HG03039 (cell line): ENCODE results near the gene VPS8.

Source experiments
- ATAC-seq: cut with Tn5 transposase; IDR thresholded peaks from one replicate; pipeline ENCODE4 v1.9.1; 2021; ENCODE audit warnings: mild to moderate bottlenecking, moderate library complexity; ENCODE audit not compliant: unreplicated experiment

VPS8 gene, protein sequence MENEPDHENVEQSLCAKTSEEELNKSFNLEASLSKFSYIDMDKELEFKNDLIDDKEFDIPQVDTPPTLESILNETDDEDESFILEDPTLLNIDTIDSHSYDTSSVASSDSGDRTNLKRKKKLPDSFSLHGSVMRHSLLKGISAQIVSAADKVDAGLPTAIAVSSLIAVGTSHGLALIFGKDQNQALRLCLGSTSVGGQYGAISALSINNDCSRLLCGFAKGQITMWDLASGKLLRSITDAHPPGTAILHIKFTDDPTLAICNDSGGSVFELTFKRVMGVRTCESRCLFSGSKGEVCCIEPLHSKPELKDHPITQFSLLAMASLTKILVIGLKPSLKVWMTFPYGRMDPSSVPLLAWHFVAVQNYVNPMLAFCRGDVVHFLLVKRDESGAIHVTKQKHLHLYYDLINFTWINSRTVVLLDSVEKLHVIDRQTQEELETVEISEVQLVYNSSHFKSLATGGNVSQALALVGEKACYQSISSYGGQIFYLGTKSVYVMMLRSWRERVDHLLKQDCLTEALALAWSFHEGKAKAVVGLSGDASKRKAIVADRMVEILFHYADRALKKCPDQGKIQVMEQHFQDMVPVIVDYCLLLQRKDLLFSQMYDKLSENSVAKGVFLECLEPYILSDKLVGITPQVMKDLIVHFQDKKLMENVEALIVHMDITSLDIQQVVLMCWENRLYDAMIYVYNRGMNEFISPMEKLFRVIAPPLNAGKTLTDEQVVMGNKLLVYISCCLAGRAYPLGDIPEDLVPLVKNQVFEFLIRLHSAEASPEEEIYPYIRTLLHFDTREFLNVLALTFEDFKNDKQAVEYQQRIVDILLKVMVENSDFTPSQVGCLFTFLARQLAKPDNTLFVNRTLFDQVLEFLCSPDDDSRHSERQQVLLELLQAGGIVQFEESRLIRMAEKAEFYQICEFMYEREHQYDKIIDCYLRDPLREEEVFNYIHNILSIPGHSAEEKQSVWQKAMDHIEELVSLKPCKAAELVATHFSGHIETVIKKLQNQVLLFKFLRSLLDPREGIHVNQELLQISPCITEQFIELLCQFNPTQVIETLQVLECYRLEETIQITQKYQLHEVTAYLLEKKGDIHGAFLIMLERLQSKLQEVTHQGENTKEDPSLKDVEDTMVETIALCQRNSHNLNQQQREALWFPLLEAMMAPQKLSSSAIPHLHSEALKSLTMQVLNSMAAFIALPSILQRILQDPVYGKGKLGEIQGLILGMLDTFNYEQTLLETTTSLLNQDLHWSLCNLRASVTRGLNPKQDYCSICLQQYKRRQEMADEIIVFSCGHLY (N-terminal part only)

DNA sequence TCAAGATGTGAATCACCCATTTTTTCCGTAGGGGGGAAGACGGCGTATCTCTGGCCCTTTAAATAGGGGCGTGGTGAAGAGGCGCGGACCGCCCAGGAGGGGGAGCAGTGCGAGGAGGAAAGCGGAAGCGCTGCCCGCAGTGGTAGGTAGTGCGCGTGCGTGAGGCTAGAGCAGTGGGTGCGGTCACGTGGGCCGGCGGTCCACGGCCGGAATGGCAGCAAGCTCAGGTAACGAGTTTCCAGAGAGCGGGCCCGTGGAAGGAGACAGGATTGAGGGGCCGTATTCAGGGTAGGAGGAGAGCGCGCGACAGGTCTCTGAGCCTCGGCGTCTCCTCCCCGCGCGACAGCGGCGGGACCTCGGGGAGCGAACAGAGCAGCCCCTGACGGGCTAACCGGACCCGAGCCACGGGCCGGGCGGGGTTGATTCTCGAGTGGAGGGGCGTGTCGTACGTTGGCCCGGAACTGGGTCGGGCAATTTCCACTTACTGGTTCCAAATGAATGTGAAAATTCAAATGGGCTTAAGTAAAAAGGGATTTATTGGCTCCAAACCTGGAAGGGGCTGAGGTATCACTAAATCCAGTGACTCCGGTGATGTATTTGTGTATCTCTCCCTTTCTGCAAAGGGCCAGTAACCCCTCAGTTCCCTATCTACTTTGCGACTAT, at the start of gene VPS8:
Gene VPS8, plus strand, starts transcription at position 168 of the 663 bp plus-strand sequence. CDS start 12,467 bp downstream, outside the sequence.
- ATAC-seq, result peak; percentile 85

DNA sequence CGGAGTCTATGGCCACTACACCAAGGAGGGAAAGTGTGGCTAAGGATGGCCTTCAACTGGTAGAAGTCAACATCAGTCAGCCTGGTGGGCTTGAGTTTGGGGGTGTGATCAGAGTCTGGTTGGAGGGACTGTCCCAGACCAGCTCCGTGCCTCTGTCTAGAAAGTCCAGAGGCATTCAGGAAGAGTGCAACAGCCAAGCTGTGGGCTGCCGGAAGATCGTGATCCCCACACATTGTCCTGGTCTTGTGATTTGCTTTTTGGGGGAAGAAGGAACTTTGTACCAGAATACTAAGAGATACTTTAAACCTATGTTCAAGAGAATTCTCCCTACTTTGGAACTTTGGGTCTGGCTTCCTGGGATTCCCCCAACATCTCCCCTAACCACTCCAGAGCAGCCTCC, 47.8 kb upstream of the VPS8 start:
- no peak for ATAC-seq

DNA sequence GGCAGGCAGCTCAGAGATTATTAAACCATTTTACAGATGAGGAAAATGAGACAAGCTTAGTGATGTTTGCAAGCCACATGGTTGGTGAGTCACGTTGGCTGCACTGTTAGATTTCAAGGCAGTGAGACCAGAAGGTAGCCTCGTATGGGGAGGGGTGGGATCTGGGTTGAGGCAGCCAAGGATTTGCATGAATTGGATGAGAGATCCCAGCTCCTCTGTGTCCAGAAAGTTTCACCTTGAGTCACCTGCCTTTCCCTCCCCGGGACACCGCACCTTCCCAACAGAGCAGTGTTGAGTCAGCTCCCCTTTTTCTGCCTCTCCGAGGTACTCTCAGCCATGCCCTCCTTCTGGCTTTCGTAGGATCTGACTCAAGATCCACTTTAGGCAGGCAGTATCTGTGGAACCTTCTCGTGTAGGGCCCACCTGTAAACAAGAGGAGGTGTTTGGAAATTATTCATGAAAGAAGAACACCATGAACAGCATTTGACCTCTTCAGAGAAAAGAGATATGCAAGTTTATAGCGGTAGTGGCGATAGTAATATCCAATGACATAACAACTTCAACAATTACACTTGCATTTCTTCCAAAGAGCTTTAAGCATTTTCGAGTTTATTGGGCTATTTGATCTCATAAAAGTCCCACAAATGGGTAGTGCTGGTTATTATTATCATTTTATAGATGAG, 46.8 kb upstream of the VPS8 start:
- no peak for ATAC-seq

DNA sequence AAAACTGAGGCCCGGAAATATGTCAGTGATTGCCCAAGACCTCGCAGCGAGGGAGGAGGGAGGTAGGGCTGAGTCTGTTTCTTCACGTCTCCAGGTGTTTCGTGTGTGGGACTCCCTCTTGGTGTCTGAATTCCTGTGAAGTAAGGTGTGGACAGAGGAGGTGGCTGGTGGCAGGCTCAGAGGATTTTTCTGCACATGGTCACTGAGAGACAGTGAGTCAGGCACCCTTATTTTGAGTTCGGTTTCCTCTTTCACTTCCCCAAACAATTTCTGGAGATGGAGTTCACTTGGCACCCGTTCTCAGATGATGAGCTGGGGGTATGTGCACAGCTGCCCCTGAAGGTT, 46.3 kb upstream of the VPS8 start:
- no peak for ATAC-seq

DNA sequence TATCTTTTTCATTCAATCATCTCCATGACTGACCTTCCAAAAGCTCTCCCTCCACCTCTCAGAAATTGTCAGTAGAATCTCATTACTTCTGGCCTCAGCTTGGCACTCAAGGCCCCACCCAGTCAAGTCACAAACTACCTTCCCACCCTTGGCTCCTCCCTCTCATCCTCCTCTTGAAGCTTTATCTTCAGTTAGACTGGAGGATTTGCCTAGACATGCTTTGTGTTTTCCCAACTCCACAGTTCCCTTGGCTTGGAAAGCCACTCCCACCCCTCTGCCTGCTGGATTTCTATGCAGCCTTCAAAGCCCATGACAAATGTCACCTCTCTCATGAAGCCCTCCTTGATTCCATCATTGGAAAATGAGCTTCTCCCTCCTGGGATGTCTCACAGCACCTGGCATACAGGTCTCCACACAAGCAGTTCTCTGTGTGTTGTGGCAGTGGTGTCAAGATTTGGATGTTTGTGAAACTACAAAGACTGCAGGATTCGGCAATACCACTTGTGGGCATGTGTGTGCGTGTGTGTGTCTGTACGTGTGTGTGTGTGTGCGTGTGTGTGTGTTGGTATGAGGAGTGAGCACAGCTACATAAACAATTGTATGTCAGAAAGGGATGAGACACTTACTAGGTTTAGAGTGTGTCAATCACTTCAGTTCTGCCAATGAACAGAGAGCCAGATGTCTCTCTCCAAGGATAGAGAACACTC, 45.3 kb upstream of the VPS8 start:
- ATAC-seq, result no peak

DNA sequence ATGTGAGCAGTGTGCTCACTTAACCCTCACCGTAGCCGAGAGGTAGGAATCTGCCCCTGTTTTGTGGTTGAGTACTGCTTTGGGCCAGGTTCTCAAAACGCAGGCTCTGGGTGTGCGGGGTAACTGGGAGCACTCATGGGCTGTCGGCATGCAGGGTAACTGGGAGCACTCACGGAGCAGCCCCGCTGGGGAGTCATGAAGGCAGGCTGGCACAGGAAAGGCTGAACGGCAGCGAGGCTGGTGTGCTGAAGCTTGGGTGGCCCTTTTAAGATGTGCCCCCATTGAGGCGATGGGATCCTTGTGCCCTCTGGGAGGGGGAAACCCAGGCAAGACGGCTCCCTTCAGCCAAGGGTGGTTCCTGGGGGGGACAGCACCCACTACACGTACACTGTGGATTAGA, 44.6 kb upstream of the VPS8 start:
- no peak for ATAC-seq

DNA sequence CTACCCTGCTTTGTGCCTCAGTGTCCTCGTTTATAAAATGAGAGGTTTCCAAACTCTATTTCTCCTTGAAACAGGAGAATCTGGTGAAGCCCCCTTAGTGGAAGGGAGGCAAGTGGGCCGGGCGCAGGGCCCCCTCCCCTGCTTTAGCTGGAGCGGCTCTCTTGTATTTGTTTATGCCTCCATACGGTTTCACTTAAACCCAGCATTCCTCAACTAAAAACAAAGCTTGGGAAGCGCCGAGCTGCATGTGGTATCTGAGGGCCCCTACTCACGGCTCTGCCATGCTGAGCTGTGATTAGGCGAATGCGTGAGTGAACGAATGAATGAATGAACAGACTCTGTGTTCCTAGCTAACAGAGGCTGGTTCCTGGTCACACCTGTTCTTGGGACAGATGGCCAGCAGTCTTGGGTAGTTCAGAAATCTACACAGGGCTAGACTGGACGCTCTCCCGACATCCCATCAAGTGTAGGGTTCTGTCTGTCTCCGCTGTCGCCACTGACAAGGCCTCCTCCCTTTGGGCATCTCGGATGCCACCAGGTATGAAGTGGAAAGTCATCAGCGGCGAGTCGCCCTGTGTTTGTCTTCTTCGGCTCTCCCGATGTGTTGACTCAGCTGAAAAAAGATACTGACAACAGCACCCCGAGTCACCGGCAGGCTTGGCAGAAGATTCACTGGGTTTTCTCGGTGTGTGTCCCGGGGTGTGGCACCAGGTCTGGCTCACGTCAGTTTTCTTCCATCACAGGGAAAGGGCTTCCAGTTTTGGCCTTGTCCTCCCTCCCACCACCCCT, 42.4 kb upstream of the VPS8 start:
- ATAC-seq, result no peak

DNA sequence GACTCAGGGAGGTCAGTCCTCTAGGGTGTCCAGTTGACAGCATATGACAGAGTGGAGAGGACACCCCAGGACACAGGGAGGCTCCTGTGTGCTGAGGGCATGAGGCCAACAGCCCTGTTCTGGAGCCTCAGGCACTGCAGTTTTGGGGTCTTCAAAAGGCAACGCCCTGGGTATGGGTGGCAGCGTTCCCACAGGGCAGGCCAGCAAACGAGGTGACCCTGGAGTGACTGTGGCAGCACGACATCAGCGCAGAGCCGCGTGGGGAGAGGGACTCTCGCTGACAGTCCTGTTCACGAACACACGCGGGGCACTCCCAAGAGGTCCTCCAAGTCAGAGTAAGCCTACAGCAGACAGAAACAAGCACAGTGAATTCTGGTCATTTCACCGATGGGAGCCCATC, 41.4 kb upstream of the VPS8 start:
- no peak for ATAC-seq

DNA sequence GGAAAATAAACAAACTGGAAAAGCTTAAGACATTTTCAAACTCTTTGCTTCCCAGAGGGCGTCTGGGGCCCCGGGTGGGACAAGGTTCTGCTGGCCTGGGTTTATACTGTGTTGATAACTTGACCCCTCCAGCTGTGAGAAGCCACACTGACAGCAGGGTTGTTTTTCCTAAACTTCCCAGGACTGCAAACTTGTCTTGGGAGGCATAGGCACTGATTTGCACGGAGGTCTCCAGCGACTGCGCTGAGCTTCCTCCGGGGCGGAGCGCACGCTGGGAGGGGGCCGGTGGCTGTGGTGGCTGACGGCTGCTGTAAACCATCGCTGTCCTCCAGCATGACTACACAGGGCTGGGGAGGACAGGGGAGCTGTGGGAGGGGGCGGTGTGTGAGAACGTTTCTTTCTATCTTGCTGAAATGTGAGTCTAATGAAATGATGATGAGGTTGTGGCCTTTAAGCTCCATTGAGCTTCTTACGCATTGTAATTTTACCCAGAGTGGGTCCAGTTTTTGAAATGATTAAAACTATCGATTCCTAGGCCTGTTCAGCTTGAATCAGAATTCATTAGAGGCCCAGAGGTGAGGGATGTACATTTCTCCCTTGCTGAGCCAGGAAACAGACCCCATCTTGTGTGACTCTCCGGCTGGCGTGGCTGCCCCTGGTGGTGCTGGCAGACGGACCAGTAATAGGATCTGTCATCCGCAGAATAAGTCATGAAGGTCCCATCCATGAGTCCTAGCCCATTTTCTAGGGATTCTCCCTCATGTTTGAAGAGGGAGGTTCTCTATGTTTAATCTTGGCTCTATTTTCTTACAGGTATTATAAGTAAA, 40.5 kb upstream of the VPS8 start:
- ATAC-seq, result no peak

DNA sequence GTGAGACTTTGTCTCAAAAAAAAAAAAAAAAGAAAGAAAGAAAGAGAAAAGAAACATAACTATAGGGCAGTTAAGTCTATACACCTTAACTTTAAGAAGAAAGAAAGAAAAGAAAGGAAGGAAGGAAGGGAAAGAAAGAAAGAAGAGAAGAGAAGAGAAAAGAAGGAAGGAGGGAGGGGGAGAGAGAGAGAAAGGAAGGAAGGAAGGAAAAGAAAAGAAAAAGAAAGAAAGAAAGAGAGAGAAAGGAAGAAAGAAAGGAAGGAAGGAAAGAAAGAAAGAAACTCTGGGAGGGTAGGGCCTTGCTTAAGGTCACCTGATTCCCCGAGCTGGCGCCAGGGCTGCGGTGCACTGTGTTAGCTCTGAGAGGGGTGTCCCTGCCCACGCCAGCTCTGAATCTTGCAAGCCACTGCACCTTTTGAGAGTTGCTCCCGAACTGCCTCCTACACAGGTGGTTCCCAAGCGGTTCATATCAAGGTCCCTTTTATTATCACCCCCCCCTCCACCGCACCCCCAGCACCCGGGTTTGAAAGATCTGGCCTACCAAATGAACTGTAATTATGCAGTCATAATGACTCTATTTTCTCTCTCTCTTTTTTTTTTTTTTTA, 39.2 kb upstream of the VPS8 start:
- ATAC-seq, result no peak

DNA sequence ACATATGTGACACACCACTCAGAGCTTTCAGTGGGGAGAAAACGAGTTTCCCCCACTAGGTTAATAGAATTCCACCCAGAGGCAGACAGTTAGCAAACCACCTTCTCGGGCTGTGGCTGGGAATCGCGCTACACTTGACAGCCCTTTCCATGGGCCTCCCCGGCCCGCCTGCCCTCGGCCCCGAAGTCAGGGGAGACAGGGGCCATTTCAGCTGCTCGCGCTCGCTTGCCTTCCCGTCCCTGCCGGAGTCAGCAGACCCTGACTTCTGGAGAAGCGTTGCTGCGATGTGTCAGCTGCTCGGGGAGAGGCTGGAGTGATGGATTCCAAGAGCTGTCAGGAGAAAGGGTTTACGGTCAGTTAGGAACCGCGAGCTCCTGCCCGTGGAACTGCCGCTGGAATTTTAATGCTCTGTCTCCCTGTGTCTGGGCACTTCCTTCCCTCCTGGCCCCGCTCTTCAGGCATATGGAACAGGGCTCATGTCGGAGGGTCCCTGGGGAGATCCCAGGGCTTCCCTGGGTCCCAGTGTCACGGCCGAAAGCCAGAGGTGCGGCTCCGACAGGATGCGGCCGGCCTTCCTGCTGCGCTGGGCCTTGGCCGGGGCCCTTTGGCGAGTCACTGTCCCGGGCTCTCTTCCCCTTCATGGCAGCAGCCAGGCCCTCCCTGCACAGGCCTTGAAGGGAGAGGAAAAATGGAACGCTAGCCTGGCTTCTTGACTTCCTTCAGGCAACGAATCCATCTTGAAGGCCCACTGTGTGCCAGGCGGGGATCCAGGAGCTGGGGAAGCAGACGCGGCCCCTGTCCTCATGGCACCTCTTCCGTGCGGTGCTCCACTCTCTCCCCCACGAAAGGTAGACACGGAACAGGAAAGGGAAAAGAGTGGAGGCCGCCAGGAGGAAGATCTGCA, 38.4 kb upstream of the VPS8 start:
- ATAC-seq, result no peak

DNA sequence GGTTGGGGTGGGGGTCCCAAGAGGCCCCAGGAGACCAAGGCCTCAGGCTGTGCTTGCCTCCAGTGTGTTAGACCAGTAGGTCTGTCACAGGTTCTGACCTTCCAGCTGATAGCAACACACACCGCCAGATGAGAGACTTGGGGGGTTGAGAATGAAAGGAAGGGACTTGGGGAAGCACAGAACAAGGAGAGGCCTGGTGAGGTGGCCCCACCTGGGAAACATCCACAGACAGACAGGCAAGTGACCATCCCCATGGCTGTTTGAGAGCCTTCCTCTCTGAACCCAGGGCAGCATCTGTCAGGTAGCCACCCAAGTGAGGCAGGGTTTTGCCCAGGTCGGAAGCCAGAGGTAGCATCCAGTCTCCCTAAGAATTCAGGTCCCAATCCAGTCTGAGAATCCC, 35.0 kb upstream of the VPS8 start:
- ATAC-seq, result no peak

DNA sequence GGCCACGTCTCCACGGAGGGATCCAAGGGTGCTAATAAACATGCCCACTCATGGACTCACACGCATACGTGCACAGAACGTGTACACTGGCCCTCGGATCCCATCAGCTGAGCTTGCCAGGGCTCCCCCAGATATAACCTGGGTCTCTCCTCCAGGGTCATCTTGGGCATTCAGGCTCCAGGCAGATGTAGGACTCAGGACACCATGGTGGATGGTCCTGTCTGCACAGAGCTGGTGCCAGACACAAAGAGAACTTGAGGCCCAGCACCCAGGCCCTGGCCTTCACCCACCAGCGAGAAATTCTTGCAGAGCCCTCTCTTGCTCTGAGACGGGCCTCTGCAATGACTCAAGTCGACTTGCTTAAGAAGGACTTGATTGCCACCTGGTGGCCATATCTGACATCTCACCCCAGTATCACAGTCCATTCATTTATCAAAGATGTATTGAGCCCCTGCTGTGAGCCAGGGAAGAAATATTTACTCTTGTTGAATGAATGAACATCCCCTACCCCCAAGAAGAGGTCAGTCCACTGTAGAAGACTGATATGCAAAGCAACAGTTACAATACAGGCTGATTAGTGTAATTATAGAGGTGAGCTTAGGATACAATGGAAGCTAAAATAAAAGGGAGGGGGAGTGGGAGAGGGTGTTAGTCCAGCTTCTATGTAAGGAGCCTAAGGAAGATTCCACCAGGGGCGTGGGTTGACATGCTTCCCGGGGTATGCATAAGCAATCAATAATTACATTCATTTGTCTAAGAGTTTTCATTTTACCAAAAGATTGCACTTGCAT, 34.2 kb upstream of the VPS8 start:
- no peak for ATAC-seq

DNA sequence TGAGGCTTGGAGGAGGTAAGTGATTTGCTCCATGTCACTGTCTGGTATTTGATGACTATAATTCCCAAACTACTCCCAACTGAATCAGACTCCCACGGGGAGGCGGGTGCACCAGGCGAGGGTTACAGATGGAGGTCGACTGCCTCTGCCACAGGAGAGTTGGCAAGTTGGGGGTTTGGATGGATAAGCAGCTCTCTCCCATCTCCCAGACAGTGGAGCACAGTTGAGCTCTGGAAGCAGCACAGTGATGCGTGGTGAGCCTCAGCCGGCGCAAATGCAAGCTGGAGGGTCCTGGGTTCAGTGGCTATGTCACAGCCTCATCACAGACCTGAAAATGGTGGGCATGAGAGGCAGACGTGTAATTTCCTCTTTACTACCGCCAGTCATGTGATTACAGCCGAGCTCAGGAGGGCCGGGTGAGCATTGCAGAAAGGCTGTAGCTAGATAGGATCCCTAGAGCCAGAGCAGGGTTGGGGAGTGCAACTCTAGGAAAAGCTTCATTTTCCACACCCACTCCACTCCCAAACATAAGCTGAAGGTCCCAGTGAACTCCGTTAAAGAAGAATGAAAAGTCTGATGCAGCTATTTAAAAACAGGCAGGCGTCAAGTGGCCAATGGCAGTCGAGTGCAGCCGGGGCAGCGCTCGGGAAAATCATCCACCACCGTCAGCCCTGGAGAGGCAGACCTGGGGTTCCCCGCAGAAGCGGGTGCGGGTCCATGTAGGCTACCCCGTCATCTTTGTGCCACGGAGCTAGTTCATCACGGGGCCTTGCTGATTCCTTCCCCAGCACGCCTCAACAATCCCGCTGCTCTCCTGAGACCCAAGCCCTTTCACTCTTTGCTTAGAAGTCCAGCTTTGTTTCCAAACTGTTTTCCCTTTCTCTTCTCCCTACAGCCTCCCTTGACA, 33.3 kb upstream of the VPS8 start:
- ATAC-seq, result no peak
